ENCODE data around the gene COL5A1.

DNA sequence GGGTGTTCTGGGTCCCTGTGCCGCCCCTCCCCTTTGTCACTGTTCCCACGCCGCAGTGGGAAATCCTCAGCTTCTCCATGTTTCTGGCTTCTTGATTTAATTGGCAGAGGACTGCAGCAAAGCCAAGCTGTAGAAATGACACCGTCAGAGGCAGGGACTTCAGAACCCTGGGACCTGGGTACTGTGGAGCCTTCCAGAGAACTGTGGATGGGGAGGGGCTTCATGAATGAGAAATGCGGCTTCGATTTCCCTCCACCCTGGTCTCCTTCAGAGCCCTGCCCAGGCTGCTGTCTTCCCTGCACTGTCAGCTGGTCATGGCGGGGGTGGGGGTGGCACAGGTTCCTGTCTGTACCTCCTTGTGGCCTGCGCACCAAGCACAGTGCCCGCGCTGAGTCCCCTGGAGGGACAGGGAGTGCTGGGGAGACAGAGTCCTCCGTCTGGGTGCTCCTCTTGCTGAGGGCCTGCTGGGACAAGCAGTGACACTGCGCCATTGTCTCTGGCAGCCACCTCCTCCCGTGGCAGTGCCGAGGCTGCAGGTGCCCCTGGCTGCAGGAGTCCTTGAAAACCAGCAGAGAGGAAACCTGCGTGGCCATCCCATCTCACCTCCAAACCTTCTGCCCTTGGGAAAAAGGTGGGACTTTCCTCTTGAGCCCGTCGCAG lies 47.2 kb downstream of the COL5A1 start:
- TF ChIP-seq POLR2A (IDR thresholded peaks at IDR 0.05) = no peak
- TF ChIP-seq, protein P1, sequence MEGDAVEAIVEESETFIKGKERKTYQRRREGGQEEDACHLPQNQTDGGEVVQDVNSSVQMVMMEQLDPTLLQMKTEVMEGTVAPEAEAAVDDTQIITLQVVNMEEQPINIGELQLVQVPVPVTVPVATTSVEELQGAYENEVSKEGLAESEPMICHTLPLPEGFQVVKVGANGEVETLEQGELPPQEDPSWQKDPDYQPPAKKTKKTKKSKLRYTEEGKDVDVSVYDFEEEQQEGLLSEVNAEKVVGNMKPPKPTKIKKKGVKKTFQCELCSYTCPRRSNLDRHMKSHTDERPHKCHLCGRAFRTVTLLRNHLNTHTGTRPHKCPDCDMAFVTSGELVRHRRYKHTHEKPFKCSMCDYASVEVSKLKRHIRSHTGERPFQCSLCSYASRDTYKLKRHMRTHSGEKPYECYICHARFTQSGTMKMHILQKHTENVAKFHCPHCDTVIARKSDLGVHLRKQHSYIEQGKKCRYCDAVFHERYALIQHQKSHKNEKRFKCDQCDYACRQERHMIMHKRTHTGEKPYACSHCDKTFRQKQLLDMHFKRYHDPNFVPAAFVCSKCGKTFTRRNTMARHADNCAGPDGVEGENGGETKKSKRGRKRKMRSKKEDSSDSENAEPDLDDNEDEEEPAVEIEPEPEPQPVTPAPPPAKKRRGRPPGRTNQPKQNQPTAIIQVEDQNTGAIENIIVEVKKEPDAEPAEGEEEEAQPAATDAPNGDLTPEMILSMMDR (IDR thresholded peaks at IDR 0.05) = no peak

Measured in esophagus squamous epithelium (tissue), 4 donors.